Stimulated activated CD4-positive, alpha-beta T cell treated with anti-CD3 and anti-CD28 coated beads, Interleukin-12 subunit alpha, Interleukin-12 subunit beta, amount 100 ng/mL, for 4 hours (primary cell): ENCODE data around the gene ATF1.

ENCODE experiments used
- DNase-seq: peaks from one replicate; pipeline ENCODE4 v3.0.0-alpha.2; 2020

The ATF1 gene

DNA sequence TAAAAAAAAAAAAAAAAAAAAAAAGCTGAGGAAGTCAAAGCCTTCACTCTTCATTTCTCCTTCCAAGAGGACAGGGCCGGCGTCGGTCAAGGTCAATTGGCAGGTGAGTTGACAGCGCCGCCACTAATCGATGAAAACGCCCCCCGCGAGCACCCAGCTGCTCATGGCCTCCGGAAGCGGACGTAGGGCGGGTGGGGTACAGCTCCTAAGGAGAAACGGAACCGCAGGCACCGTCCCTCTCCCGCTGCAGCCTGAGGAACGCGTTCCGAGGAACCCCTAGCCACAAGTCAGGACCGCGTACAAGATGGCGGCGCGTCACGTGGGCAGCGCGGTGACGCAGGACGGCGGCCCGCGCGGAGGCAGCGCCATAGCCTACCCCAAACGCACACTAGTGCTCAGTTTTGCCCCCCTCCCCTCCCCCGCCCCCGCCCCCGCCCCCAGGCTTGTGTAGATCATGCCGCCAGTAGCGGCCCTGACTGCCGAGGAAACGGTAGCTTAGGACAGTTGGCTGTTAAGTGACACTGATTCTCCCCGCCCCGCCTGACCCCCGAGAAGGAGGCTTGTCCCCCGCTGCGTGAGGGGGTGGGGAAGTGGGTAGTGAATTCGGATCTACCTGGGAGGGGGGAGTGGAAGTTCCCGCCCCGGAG lies at the start of gene ATF1:
ATF1 (plus strand) TSS at position 463 of the 647 bp plus-strand sequence. CDS start 16,045 bp downstream, outside the sequence.
- DNase-seq: peak; percentile 85

DNA sequence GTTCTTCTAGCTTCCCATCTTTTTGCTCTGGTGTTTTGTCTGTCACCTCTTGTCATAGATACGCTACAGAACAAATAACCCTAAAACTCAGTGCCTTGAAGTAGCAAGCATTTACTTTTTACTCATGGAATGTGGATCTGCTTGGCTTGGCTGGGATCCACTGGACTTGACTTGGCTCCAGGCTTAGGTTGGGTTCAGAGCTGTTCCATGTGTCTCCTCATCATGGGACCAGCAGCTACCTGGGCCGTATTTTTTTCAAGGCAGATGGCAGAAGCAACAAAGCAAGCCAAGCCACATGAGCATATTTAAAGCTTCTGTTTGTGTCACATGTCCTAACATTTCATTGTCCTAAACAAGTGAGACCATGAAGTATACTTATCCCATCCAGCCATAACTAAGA lies 48.7 kb upstream of the ATF1 start:
- no peak for DNase-seq

DNA sequence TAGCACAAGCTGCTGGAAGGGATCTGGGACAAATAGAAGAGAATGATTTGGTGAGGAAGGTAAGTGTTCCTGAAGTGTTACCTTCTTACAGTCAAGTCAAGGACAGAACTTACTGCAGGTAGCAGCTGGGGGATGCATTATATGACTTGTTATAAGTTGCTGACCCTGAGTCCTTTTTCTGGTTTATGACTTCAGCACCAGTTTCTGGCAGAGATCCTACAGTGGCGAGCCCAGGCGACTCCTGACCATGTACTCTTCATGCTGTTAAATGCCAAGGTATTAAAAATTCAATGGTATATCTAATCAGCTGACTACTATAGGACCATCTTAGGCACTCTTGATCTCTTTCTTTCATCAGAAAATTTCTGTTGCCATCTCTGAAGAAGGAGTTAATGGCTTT lies 45.1 kb upstream of the ATF1 start:
- no peak for DNase-seq

DNA sequence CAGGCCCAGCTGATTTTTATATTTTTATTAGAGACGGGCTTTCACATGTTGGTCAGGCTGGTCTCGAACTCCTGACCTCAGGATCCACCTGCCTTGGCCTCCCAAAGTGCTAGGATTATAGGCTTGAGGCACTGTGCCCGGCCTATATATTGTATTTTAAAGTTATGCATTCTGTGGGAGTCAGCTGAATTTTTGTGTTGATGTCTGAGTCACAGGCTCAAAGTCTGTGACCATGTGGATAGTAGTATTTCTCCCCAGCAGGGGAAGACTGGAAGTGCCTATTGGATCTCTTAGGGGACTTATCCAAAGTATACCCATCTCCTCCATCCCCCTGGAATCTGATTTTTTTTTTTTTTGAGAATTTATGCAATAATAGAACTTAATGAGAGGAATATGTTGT lies 43.8 kb upstream of the ATF1 start:
- no peak for DNase-seq

DNA sequence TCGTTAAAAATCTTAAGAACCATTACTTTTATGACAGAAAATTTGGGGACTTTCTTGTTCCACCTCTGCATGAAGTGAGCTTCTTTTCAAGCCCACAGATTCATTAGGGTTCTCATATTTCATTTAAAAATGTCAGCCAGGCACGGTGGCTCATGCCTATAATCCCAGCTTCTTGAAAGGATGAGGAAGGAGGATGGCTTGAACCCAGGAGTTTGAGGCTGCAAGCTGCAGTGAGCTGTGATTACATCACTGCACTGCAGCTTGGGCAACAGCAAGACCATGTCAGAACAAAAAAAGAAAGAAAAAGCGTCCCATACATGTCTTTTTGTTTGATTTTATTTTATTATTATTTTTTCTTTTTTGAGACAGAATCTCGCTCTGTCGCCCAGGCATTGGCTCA lies 43.4 kb upstream of the ATF1 start:
- DNase-seq: no peak

DNA sequence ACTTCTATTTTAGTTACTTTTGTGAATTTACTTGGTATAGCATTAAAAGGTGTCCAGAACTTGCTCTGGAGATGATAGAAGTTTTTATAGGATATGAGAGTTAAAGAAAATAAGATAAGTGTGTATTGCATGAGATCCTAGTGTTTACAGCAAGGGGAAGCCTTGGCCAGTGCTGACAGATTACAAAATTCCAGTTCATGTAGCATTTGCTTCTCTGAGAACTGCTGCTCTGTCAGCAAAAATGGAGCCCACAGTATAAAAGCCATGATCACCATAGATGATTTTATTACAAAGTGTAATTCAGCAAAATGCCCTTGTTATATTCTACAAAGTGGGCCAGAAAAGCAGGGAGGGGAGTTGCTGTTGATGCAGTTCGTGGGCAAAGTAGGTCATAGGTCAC lies 40.0 kb upstream of the ATF1 start:
- no peak for DNase-seq

DNA sequence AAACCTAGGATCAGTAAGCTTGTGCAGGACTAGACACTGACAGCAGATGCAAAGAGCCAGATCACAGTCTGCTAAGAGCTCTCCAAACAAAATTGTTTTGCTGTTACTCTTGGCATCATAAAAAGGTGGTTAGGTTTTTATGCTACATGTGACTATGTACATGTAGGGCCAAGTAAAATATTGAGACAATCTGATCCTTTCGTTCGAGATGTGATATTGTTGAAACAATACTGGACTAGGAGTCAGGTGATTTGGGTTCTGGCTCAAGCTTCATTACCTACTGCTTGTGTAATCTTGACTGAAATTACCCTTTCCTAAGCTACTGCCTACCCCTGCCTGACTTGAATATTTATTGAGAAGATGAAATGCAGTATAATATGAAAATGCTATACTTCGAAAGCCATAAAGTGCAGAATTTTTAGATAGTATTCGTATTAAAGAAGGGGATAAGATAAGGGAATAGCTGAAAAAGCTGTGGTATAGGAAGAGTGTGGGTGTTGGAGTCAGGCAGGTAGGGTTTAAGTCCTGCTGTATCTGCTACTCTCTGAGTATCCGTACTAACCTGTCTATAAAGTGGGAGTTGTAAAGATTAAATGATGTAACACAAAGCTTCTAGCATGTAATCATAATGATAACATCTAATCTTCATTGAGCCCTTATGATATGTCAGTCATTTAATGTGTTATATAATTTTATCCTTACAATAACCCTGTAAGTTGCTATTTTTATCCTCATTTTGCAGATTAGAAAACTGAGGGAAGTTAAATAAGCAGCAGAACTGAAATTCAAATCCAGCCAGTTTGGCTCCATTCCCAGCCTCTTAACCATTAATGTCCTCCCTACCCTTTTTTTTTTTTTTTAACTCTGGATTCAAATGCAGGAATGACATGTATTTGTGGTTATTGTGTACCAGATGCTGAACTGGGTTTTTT lies 38.6 kb upstream of the ATF1 start:
- DNase-seq: no peak

DNA sequence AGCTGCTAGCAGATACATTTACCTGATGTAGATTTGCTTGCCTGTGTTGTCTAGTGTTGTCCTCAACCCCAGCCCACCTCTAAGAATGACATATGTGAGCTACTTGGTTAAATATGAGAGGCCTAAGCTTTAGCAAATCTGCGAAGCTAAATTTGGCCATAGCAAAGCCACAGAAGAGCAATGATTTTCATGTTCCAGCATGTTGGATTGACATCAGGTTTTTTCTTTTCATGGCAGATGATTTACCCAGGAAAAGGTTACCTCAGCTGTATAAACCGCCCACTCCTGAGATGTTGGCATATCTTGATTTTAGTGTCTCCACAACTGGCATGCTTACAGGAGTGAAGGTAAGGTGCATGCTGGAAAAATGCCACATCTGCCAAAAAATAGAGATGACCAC lies 36.4 kb upstream of the ATF1 start:
- no peak for DNase-seq

DNA sequence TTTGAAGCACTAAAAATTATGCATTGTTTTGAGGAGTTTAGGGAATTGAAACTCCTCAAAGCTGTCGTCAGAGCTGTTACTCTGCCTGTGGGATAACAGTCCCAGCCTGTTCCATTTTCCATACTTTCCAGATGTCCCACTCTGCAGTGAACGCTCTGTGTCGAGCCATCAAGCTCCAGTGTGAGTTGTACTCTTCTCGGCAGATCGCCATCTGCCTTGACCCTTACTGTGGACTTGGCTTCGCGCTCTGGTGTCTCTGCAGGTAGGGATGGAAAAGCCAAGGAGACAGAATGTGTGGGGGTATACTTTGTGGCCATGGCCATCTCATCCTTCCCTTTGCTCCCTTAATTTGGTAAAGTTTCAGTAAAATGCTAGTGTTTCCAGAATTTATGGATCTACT lies 35.5 kb upstream of the ATF1 start:
- DNase-seq: no peak

DNA sequence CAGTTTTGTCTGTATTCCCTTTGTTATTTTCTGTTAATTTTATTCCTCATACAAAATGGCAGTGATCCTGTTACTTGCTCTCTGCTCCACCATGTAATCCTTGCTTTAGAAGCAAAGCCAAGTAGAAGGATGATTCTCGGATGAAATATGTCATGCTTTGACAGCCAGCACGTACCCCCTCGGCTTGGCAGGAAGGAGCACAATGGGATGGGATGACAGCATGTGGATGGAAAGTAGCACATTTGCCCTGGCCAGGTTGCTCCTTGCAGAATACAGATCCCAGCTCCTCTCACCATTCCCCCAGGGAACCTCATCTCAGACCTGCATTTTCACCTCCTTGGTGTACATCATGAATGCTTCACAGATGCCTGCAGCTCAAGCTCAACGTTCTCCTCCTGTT lies 35.1 kb upstream of the ATF1 start:
- no peak for DNase-seq

DNA sequence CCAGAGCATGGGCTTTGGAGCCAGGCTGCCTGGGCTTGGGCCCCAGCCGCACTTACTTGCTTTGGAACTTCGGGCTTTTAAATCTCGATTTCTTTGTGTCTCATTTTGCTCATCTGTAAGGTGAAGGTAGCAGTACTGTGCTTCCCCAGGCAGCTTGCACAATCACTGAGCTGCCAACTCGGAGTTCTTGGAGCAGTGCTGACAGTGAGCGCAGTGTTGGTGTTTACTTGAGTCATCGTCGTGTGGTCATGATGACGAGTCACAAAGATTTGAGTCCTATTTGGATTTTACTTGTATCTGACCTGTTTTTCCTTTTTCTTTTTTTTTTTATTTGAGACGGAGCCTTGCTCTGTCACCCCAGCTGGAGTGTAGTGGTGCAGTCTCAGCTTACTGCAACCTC lies 31.3 kb upstream of the ATF1 start:
- DNase-seq: no peak

DNA sequence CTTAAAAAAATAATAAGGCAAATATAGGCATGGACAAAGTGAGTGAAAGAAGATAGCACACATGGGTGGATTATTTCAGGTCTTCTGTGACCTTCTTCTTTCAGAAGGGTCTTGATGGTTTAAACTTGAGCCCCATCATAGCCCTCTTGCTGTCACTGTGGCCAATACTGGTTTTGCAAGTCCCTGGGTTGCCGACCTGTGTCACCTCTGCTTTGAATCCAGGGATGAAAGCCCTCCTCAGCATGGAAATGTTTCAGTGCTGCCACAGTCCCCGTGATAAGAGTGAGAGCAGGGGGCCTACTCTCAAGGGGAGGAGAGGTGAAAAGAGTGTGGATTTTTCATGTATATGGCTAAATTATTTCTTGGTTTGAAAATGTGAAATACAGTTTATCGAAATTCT lies 30.2 kb upstream of the ATF1 start:
- DNase-seq: no peak

DNA sequence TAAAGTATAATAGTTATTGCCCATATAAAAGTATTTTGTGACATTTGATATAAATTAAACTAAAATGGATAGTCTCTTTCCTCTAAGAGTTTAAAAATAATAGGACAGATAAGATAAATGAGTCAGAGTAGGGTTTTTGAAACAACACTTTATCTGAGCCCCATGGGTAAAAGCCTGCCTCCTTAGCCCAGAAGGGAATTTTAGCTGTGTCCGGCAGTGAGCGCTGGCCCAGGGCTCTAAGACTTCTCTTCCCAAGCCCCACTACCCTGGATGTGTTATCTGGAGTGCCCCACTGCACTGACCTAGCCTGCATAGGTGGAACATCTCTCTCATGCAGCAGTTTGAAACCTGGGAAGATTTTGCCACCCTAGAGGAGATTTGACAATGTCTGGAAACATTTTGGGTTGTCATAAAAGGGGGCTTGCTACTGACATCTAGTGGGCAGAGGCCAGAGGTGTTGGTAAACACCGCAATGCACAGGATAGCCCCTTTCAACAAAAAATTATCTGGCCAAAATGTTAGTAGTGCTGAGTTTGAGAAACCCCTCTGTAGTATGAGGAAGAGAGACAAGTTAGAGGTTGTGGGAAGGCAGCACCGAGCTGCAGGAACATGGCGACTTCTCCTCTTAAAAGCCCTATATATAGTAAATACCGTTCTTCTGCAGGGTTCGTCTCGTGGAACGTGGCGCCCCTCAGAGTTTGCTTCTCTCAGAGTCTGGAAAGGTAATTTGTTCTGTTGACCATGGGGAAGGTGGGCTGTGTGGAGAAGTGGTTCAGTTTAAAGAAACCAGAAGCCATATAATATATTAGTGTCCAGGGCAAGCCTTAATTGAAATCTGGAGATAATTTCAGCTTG lies 29.3 kb upstream of the ATF1 start:
- no peak for DNase-seq

DNA sequence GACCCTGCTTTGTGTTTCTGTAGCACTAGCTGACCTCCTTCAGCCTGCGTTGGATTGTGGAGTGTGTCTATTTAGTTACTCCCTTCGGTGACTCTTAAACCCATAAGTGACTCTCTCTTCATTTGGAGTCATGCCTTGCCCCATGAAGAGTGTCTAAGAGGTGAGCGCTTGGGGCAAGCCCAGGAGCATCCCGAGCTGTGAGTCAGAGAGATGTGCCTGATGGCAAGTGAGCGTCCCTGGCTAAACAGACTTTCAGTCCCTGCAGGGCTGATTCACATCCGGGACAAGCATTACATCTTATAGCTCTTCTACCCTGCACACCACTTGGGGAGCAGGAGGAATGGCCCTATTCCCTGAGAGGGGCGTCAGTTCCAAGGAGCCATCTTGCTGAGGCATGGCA lies 24.3 kb upstream of the ATF1 start:
- no peak for DNase-seq

DNA sequence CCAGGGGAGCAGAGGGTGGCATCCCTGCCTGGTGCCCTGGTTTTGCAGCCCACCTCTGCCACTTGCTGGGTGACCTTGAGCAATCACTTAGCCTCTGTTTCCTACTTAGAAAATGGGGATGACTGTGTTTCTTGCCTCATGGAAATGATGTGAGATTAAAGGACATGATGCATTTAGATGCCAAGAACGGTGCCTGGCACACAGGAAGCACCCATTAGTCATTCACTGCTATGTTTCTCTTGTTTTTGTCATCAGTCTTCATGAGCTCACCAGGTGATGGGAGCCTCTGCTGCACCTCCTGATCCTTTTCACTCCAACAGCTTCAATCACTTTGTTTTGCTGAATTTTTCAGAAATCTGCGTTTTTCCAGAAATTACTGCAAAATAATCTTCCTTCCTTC lies 23.6 kb upstream of the ATF1 start:
- no peak for DNase-seq

DNA sequence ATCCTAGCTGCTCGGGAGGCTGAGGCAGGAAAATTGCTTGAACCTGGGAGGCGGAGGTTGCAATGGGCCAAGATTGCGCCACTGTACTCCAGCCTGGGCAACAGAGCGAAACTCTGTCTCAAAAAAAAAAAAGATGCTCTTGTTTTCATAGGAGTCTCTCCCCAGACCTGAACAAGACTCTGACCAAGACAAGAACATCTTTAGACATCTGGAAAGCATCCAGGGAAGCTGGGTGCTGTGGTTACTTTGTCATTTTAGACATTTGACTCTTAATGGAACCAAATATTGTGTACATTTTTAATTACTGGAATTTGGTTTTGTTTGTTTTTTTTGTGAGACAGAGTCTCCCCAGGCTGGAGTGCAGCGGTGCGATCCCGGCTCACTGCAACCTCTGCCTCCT lies 21.1 kb upstream of the ATF1 start:
- DNase-seq: no peak

DNA sequence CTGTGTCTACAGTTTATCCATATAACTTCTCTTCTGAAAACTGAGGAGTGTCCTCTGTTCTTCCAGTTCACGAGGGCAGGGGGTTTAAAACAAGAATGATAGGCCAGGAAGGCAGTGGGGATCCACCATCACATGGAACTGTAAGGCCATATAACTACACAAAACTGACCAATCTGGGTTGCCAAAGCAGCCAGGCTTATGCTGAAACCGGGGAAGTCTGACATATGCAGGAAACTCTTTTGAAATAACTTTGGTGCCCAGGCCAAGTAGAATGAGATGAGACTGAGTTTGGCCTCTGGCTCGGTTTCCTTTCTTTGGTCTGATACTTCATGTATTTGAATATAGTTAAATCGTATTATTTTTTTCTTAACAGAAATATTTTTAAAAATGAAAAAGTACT lies 18.0 kb upstream of the ATF1 start:
- no peak for DNase-seq

DNA sequence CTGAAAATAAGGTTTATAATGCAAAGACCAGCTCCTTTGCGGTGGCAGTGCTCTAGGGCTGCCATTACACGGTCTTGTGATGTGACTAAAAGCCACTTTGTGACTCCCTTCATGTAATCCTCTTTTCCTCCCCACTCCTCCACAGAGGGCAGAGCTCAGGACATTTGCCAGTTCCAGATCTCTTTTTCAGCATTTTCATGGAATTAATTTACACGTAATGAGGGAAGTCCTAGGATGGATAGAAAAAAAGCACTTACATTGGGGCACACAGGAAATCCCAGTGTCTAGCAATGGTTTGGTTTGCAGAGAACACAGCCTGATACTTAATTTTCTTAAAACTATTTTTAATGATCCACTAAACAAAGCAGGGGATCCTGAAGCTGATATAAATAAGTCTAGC lies 17.5 kb upstream of the ATF1 start:
- DNase-seq: no peak

DNA sequence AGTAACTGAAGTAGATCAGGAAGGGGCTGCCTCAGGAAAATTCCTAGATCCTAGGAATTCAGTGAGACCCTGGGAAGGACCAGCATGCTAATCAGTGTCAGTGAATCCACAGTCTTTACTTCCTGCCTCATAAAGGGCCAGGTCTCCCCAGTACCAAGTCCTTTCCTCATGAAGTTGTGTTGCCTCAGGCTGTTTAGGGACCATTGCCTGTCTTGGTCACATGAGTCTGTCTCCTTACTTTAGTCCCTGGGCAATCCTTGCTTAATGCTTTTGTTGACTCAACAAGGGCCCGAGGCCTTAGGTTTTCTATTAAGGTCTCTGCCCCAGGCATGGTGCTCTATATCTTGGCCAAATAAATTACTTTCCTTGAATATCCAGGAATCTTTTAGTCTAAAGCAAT lies 16.1 kb upstream of the ATF1 start:
- DNase-seq: no peak

DNA sequence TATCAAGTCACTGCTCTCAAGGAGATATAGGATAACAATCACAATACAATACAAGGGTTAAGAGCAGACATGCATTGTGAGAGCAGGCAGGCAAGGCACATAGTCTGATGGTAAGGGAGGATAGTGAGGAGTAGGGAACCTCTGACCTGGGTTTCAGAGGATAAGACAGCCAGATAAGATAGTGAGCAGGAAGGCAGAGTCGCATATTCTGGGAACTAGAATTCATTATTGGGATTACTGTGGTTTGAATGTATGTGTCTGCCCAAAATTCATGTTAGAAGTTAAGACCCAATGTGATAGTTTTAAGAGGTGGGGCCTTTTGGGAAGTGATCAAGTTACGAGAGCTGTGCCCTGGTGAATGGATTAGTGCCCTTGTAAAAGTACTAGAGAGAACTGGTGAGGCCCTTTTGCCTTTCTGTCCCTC lies 14.4 kb upstream of the ATF1 start:
- no peak for DNase-seq

DNA sequence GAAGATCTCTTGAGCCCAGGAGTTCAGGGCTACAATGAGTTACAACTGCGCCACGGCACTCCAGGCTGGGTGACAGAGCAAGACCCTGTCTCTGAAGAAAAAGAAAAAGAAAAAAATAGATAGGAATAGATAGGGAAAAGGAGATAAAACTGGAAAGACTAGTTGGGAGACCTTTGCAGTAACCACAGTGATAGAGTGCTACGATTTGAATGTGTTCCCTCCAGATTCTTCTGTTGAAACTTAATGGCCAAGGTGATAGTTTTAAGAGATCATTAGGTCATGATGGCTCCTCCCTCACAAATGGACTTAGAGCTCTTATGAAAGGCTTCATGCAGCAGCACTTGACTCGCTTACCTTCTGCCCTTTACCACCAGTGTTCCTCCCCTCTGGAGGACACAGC lies 13.5 kb upstream of the ATF1 start:
- no peak for DNase-seq

DNA sequence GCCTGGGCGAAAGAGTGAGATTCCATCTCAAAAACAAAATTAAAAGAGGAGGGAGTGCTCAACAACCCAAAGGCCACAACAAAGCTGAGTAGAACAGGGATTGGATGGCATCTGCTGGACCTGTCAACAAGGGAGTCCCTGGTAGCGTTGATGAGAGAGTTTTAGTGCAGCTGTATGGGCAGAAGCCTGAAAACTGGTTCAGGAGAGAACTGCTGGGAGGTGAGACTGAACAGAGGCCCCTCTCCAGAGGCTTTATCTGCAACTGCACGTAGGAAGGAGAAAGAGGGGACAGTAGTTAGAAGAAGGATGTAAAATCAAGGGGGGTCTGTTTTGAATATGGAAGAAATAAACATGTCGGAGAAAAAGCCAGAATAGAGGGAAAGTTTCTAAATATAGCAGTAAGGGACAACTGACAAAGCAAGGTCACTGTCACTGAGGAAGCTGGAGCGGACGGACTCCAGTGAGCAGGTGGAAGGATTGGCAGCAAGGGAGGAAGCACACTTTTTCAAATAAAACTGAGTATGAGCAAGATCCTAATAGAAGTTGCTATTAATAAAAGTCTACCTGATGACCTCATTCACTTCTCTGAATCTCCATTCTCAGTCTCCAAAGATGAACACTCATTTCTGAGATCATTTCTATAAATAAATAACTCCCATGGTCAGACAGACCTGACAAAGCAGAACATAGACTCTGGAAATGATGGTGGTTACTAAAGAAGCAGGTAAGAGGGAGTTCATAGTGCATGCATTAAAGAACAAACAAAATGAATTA lies 11.8 kb upstream of the ATF1 start:
- DNase-seq: no peak
